Right lung (tissue), 5 donors: ENCODE data around the gene KCNH3. TPM values are rescaled to one million over a fixed set of nuclear protein-coding genes. Genes with fewer than 3 reads are reported as not detected.
"Not testable (repeated sequence)": the region's sequence is repeated elsewhere in the genome, so short reads cannot be mapped to it uniquely, and the experiment has no call there.

Experiments
- DNase-seq, 2 donors: peaks; one replicate each; pipeline ENCODE4 v3.0.0-alpha.2; 2013
- polyA plus RNA-seq, 5 donors: library from polyadenylated mRNA; unstranded; fragments of 120-200 nt; gene quantifications; one replicate each; pipeline versions ENCODE4 v1.2.1 to v1.2.3, GENCODE V29; 2013; ENCODE audit warnings: inconsistent platforms in 1 of 5, low replicate concordance in 1 of 5; ENCODE audit not compliant: insufficient read length in 5 of 5, insufficient read depth in 1 of 5

KCNH3 gene
- polyA plus RNA-seq, 5 donors = 1.2 to 2.2 (median 1.3) TPM

GRCh38 chr12:49585477-49586459 is 46.9 kb downstream of the KCNH3 start:
- DNase-seq = no peak

GRCh38 chr12:49587174-49587908 is 48.5 kb downstream of the KCNH3 start:
- no peak for DNase-seq

- DNase-seq = no peak
Measured at GRCh38 chr12:49588281-49588680, 49.5 kb downstream of the KCNH3 start.

- no peak for DNase-seq
Measured at GRCh38 chr12:49588721-49589516, 50.1 kb downstream of the KCNH3 start.

GRCh38 chr12:49598527-49598926 is 59.7 kb downstream of the KCNH3 start:
- no peak for DNase-seq

GRCh38 chr12:49599961-49600360 is 61.1 kb downstream of the KCNH3 start:
- DNase-seq = no peak

GRCh38 chr12:49603721-49604120 is 64.9 kb downstream of the KCNH3 start:
- no peak for DNase-seq

GRCh38 chr12:49604856-49605255 is 66.0 kb downstream of the KCNH3 start:
- no peak for DNase-seq

GRCh38 chr12:49605539-49605938 is 66.7 kb downstream of the KCNH3 start, which contains the start of gene FAM186B:
Gene FAM186B, minus strand, starts transcription at chr12:49605639. Its CDS starts 162 bp downstream, at chr12:49605477.
- not testable (repeated sequence) for DNase-seq

Other genes with a start within 250 kb of the KCNH3 start
- gene PRPH, start 243.9 kb upstream of the KCNH3 start, polyA plus RNA-seq = 1 to 10 TPM in 4 of 5 donors, under 1 TPM in 1; 0.80 to 3.0 (median 1.3) TPM
- gene TROAP, start 215.8 kb upstream of the KCNH3 start, polyA plus RNA-seq = 10 to 100 TPM; 21.1 to 49.1 (median 31.3) TPM
- gene C1QL4, start 201.8 kb upstream of the KCNH3 start, polyA plus RNA-seq = under 1 TPM in 1 of 5 donors, not detected in 4; 0.06 TPM
- gene DNAJC22, start 192.1 kb upstream of the KCNH3 start, polyA plus RNA-seq = 1 to 10 TPM; 3.3 to 7.5 (median 5.3) TPM
- gene SPATS2, start 171.6 kb upstream of the KCNH3 start, polyA plus RNA-seq = 10 to 100 TPM; 55.9 to 77.0 (median 66.8) TPM
- gene MCRS1, start 29.1 kb downstream of the KCNH3 start, polyA plus RNA-seq = 10 to 100 TPM; 46.4 to 70.3 (median 50.3) TPM
- gene FAM186B, start 66.6 kb downstream of the KCNH3 start, polyA plus RNA-seq = 1 to 10 TPM; 1.3 to 3.5 (median 2.5) TPM
- gene PRPF40B, start 84.5 kb downstream of the KCNH3 start, polyA plus RNA-seq = 10 to 100 TPM; 18.1 to 25.3 (median 19.6) TPM
- 10 to 100 TPM; 50.1 to 64.3 (median 52.5) TPM for gene FMNL3, start 168.4 kb downstream of the KCNH3 start, polyA plus RNA-seq
- 100 to 1,000 TPM; 430 to 538 (median 511) TPM for gene TMBIM6, start 202.5 kb downstream of the KCNH3 start, polyA plus RNA-seq